Neural cell (in vitro differentiated cells): ENCODE measurements around the gene LZTR1. TPM values are rescaled to one million over a fixed set of nuclear protein-coding genes. Genes with fewer than 3 reads are reported as not detected.

ENCODE experiments used
- H2AFZ ChIP-seq: fragments of 200-600, 300-800 bp; sonication (generic), shearing (Covaris generic); 2 replicates; pipeline ENCODE4 v1.6.0; 2014; ENCODE audit warnings: low read depth, mild to moderate bottlenecking, antibody characterized with exemption, low read length, moderate library complexity
- H3F3A ChIP-seq: fragments of 200-600 bp; shearing (Covaris generic); 2 replicates; pipeline ENCODE4 v1.6.1; 2016; ENCODE audit warnings: mild to moderate bottlenecking, moderate library complexity, mixed read lengths, antibody characterized with exemption, low read length; ENCODE audit not compliant: insufficient read depth, poor library complexity, severe bottlenecking
- H3K27ac ChIP-seq: fragments of 200-600, 300-800 bp; sonication (generic), shearing (Covaris generic); 2 replicates; pipeline ENCODE4 v1.5.1; 2014; ENCODE audit warnings: mild to moderate bottlenecking, low read length, moderate library complexity
- H3K27me3 ChIP-seq: fragments of 300-800, 200-600 bp; sonication (generic), shearing (Covaris generic); 2 replicates; pipeline ENCODE4 v1.6.0; 2014; ENCODE audit warnings: mild to moderate bottlenecking, low read depth, low read length, moderate library complexity; ENCODE audit not compliant: insufficient read depth
- H3K36me3 ChIP-seq: fragments of 300-800, 200-600 bp; sonication (generic), shearing (Covaris generic); 2 replicates; pipeline ENCODE4 v1.5.1; 2014; ENCODE audit warnings: mild to moderate bottlenecking, antibody characterized with exemption, low read length, moderate library complexity; ENCODE audit not compliant: insufficient read depth
- H3K4me2 ChIP-seq: fragments of 300-800, 200-600 bp; sonication (generic), shearing (Covaris generic); 2 replicates; pipeline ENCODE4 v1.6.0; 2014; ENCODE audit warnings: mild to moderate bottlenecking, low read length
- H3K4me3 ChIP-seq: fragments of 300-800, 200-600 bp; sonication (generic), shearing (Covaris generic); 2 replicates; pipeline ENCODE4 v1.5.1; 2014; ENCODE audit warnings: mild to moderate bottlenecking, low read length, moderate library complexity
- H3K79me2 ChIP-seq: fragments of 200-600 bp; shearing (Covaris generic); replicated peaks from 2 replicates; pipeline ENCODE4 v1.6.0; 2014; ENCODE audit warnings: mild to moderate bottlenecking, low read length, moderate library complexity; ENCODE audit not compliant: insufficient read depth
- H3K9ac ChIP-seq: fragments of 300-800, 200-600 bp; sonication (generic), shearing (Covaris generic); 2 replicates; pipeline ENCODE4 v1.6.1; 2016; ENCODE audit warnings: mild to moderate bottlenecking, low read length, mixed read lengths
- H3K9me2 ChIP-seq: fragments of 200-600 bp; shearing (Covaris generic); 2 replicates; pipeline ENCODE4 v1.6.1; 2016; ENCODE audit warnings: mild to moderate bottlenecking, low read length, mixed read lengths; ENCODE audit not compliant: insufficient read depth
- H3K9me3 ChIP-seq: fragments of 200-600, 300-800 bp; sonication (generic), shearing (Covaris generic); 2 replicates; pipeline ENCODE4 v1.6.1; 2016; ENCODE audit warnings: mild to moderate bottlenecking, mixed run types, low read length, moderate library complexity, mixed read lengths
- H4K20me1 ChIP-seq: fragments of 200-600 bp; shearing (Covaris generic); 2 replicates; pipeline ENCODE4 v1.6.1; 2016; ENCODE audit warnings: mild to moderate bottlenecking, mixed run types; ENCODE audit not compliant: insufficient read depth
- EP300 ChIP-seq: fragments of 450-650 bp; conservative IDR thresholded peaks from 2 replicates; pipeline ENCODE4 v1.6.1; 2014; ENCODE audit warnings: antibody characterized with exemption, mild to moderate bottlenecking, moderate library complexity; ENCODE audit not compliant: poor library complexity, severe bottlenecking
- EZH2 ChIP-seq: fragments of 200-600, 300-800 bp; shearing (Covaris generic), sonication (generic); IDR thresholded peaks from 2 replicates; pipeline ENCODE4 v1.6.1; 2014; ENCODE audit warnings: antibody characterized with exemption, low read length, borderline replicate concordance, mild to moderate bottlenecking; ENCODE audit not compliant: insufficient read depth, poor library complexity, severe bottlenecking
- MXI1 ChIP-seq: fragments of 450-650 bp; conservative IDR thresholded peaks from 2 replicates; pipeline ENCODE4 v1.6.1; 2014; ENCODE audit warnings: antibody characterized with exemption, mild to moderate bottlenecking; ENCODE audit not compliant: poor library complexity, severe bottlenecking
- POLR2AphosphoS5 ChIP-seq: IDR thresholded peaks from 2 replicates; pipeline ENCODE4 v1.6.1; 2012
- RAD21 ChIP-seq: fragments of 450-650 bp; conservative IDR thresholded peaks from 2 replicates; pipeline ENCODE4 v1.6.1; 2014; ENCODE audit warnings: antibody characterized with exemption, mild to moderate bottlenecking, moderate library complexity
- SMC3 ChIP-seq: fragments of 450-650 bp; conservative IDR thresholded peaks from 2 replicates; pipeline ENCODE4 v1.6.1; 2014; ENCODE audit warnings: antibody characterized with exemption, mild to moderate bottlenecking, moderate library complexity; ENCODE audit not compliant: poor library complexity
- TAF1 ChIP-seq: IDR thresholded peaks from 2 replicates; pipeline ENCODE4 v1.6.1; 2012; ENCODE audit warnings: low read depth
- polyA plus RNA-seq: library from polyadenylated mRNA; depleted of rRNA; stranded (reverse); fragments of >200 nt; gene quantifications from 2 replicates; pipeline ENCODE4 v1.2.3, GENCODE V29; 2014
- TF ChIP-seq, protein P1 (sequence below): IDR thresholded peaks from 2 replicates; pipeline ENCODE4 v1.6.1; 2012; ENCODE audit warnings: borderline replicate concordance
- TF ChIP-seq, protein P2 (sequence below): fragments of 450-650 bp; IDR thresholded peaks from 2 replicates; pipeline ENCODE4 v1.5.1; 2014; ENCODE audit warnings: antibody characterized with exemption, mild to moderate bottlenecking, moderate library complexity; ENCODE audit not compliant: poor library complexity, severe bottlenecking

Gene LZTR1
- polyA plus RNA-seq, 1 donor from 2014 or later, result 114 TPM

DNA sequence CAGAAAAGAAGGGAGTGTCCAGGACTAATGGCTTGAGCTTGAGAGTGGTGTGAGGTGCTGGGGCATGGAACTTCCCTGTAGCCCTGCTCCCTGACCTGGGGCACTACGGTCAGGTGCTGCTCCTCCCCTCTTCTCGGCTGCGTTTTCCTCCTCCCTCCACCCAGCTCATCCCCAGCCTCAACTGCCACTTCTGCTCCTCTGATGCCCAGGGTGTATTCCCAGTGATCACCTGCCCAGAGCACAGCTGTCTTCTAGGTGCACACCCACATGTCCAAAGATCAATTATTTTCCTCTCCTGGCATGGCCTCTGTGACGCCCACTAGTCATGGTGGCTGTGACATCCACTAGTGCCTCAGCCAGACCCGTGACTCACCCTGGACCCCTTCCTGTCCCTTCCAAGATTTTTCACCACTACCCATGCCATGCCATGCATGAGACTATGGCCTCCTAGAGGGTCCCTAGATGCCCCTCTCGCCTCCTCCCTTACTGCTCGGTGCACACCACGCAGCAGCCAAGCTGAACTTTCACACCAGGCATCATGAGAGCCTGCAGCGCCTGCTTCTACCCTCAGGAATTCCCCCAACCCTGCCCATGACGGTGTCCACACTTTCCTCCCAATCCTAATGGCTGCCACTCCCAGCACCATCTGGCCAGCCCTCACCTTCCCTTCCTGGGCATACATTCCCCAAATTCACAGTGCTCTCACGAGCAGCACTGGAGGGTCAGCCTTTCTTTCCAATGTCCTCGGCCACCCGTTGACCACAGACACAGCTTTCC, 34.7 kb downstream of the LZTR1 start (continued):
- TF ChIP-seq SMC3, result no peak
- TF ChIP-seq POLR2AphosphoS5, result no peak
- TF ChIP-seq TAF1, result no peak

DNA sequence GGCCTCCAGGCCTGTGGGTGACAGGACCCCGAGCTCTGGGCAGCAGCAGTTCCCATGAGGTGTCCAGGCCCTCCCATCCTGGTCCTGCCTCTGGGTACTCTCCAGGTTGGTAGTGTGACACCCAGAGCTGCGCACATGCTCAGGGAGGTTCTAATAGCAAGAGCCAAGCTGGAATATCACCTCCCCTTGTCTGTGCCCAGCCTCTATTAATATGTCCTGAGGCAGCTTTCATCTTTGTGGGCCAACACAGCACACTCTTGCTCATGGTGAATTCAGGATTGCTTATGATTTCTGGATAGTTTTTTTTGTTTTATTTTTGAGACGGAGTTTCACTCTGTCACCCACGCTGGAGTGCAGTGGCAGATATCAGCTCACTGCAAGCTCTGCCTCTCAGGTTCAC, 36.2 kb downstream of the LZTR1 start:
- H2AFZ ChIP-seq, result no peak overlapping the region
- no peaks in the 10 kb centered on the region for H3K9me2 ChIP-seq
- no peaks in the 10 kb centered on the region for H3K9me3 ChIP-seq
- no peaks in the 10 kb centered on the region for H3K27me3 ChIP-seq
- no peaks in the 10 kb centered on the region for H3K36me3 ChIP-seq
- no peak overlapping the region for H3K27ac ChIP-seq
- no peak overlapping the region for H3K4me2 ChIP-seq
- no peaks in the 10 kb centered on the region for H4K20me1 ChIP-seq
- no peak overlapping the region for H3K4me3 ChIP-seq
- no peak overlapping the region for H3K9ac ChIP-seq
- H3K79me2 ChIP-seq, result peaks cover 6% of the 10 kb centered on the region
- peaks cover 3% of the 10 kb centered on the region for H3F3A ChIP-seq
- TF ChIP-seq RAD21, result no peak
- TF ChIP-seq MXI1, result no peak
- no peak for TF ChIP-seq TAF1
- TF ChIP-seq, protein P1, sequence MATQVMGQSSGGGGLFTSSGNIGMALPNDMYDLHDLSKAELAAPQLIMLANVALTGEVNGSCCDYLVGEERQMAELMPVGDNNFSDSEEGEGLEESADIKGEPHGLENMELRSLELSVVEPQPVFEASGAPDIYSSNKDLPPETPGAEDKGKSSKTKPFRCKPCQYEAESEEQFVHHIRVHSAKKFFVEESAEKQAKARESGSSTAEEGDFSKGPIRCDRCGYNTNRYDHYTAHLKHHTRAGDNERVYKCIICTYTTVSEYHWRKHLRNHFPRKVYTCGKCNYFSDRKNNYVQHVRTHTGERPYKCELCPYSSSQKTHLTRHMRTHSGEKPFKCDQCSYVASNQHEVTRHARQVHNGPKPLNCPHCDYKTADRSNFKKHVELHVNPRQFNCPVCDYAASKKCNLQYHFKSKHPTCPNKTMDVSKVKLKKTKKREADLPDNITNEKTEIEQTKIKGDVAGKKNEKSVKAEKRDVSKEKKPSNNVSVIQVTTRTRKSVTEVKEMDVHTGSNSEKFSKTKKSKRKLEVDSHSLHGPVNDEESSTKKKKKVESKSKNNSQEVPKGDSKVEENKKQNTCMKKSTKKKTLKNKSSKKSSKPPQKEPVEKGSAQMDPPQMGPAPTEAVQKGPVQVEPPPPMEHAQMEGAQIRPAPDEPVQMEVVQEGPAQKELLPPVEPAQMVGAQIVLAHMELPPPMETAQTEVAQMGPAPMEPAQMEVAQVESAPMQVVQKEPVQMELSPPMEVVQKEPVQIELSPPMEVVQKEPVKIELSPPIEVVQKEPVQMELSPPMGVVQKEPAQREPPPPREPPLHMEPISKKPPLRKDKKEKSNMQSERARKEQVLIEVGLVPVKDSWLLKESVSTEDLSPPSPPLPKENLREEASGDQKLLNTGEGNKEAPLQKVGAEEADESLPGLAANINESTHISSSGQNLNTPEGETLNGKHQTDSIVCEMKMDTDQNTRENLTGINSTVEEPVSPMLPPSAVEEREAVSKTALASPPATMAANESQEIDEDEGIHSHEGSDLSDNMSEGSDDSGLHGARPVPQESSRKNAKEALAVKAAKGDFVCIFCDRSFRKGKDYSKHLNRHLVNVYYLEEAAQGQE, result no peak

DNA sequence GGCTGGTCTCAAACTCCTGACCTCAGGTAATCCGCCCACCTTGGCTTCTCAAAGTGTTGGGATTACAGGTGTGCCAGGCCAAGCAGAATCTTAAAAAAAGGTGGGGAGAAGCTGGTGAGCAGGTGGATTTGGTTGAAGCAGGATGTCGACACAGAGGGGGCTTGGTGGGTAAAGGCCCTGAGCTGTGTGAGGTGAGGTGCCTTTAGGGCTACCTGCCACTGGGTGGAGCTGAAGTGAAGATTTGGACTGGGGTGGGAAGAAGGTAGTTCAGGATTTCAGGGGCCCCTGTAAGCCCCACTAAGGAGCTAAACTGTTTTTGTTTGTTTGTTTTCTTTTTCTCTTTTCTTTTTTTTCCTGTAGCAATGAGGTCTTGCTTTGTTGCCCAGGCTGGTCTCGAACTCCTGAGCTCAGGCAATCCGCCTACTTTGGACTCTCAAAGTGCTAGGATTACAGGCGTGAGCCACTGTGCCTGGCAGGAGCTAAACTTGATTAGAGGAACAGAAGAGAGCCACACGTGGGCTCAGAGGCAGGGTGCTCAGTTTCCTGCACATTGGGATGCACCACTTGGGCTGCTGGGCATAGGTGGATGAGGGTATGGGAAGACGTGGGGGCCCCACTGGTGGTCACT, 38.8 kb downstream of the LZTR1 start:
- H3K9ac ChIP-seq, result no peak overlapping the region
- no peaks in the 10 kb centered on the region for H3K36me3 ChIP-seq
- no peak overlapping the region for H2AFZ ChIP-seq
- no peak overlapping the region for H3K4me2 ChIP-seq
- H3F3A ChIP-seq, result no peaks in the 10 kb centered on the region
- no peak overlapping the region for H3K4me3 ChIP-seq
- H4K20me1 ChIP-seq, result no peaks in the 10 kb centered on the region
- no peak overlapping the region for H3K27ac ChIP-seq
- no peaks in the 10 kb centered on the region for H3K27me3 ChIP-seq
- TF ChIP-seq EZH2 (no peak), EP300 (no peak), TAF1 (no peak), RAD21 (no peak), SMC3 (no peak), POLR2AphosphoS5 (no peak), MXI1 (no peak)
- TF ChIP-seq, protein P2, sequence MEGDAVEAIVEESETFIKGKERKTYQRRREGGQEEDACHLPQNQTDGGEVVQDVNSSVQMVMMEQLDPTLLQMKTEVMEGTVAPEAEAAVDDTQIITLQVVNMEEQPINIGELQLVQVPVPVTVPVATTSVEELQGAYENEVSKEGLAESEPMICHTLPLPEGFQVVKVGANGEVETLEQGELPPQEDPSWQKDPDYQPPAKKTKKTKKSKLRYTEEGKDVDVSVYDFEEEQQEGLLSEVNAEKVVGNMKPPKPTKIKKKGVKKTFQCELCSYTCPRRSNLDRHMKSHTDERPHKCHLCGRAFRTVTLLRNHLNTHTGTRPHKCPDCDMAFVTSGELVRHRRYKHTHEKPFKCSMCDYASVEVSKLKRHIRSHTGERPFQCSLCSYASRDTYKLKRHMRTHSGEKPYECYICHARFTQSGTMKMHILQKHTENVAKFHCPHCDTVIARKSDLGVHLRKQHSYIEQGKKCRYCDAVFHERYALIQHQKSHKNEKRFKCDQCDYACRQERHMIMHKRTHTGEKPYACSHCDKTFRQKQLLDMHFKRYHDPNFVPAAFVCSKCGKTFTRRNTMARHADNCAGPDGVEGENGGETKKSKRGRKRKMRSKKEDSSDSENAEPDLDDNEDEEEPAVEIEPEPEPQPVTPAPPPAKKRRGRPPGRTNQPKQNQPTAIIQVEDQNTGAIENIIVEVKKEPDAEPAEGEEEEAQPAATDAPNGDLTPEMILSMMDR, result no peak
- TF ChIP-seq, protein P1, result no peak
- no peaks in the 10 kb centered on the region for H3K9me3 ChIP-seq
- no peaks in the 10 kb centered on the region for H3K79me2 ChIP-seq
- no peaks in the 10 kb centered on the region for H3K9me2 ChIP-seq
